Cardiac muscle cell (in vitro differentiated cells and primary cell): Measurements from ENCODE around the gene ZSCAN20. TPM values are rescaled to one million over a fixed set of nuclear protein-coding genes. Genes with fewer than 3 reads are reported as not detected.

Experiments used
- DNase-seq, 2 donors: peaks; one replicate each; pipeline versions ENCODE4 v3.0.0 to v3.0.0-alpha.2; 2010 to 2017; ENCODE audit warnings: low read depth in 1 of 2, low spot score in 1 of 2
- H3K27ac ChIP-seq: fragments of 200-600 bp; sonication (generic); 2 replicates; pipeline ENCODE4 v1.5.1; 2016
- H3K27me3 ChIP-seq: fragments of 200-600 bp; sonication (generic); 2 replicates; pipeline ENCODE4 v1.6.0; 2016; ENCODE audit warnings: control low read depth
- H3K36me3 ChIP-seq: fragments of 200-600 bp; sonication (generic); 2 replicates; pipeline ENCODE4 v1.5.1; 2016; ENCODE audit warnings: control low read depth
- H3K4me1 ChIP-seq: fragments of 200-600 bp; sonication (generic); 2 replicates; pipeline ENCODE4 v1.8.1; 2017; ENCODE audit warnings: low read depth, mild to moderate bottlenecking, mixed run types
- H3K4me3 ChIP-seq: fragments of 200-600 bp; sonication (generic); 2 replicates; pipeline ENCODE4 v1.5.1; 2016; ENCODE audit warnings: mild to moderate bottlenecking
- H3K9me3 ChIP-seq: fragments of 200-600 bp; sonication (generic); 2 replicates; pipeline ENCODE4 v1.5.1; 2017; ENCODE audit warnings: low read depth, mild to moderate bottlenecking, control low read depth
- polyA plus RNA-seq: library from polyadenylated mRNA; unstranded; fragments of >200 nt; fragmentation: Nextera tagmentation; extraction: Ambion mirVana; gene quantifications from 2 replicates; pipeline ENCODE4 v1.2.1, GENCODE V29; 2016
- total RNA-seq: library from RNA; depleted of rRNA; stranded (reverse); fragments of >200 nt; gene quantifications from 2 replicates; pipeline ENCODE4 v1.2.3, GENCODE V29; 2016
- TF ChIP-seq, protein P1 (sequence below): IDR thresholded peaks from 2 replicates; pipeline ENCODE4 v1.5.1; 2012; ENCODE audit warnings: low read depth, mild to moderate bottlenecking, low read length

The ZSCAN20 gene
- total and polyA plus RNA-seq, 2 experiments from 2014 or later = 1.4 to 7.2 TPM

DNA sequence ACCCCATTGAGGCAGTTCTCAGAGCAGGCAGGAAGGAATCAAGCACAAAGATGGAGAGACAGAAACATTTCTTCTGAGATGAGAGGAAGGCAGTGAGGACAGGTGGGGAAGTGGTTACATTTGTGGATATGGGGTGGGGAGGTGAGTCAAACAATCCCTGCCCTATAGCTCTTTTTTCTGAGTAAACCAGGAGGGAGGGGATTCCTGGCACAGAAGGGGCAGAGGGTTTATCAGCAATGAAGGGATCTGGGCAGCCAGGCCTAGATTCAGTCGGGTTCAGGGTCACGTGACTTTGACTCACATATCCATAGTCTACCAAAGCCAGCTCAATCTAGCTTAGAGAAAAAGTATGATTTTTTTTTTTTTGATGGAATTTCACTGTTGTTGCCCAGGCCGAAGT, 25.9 kb upstream of the ZSCAN20 start:
- Histone ChIP-seq H3K4me1 (no peaks in the 10 kb centered on the region), H3K27me3 (no peaks in the 10 kb centered on the region), H3K4me3 (no peak overlapping the region), H3K27ac (no peak overlapping the region), H3K9me3 (no peaks in the 10 kb centered on the region), H3K36me3 (no peaks in the 10 kb centered on the region)
- DNase-seq = no peak
- TF ChIP-seq, protein P1, sequence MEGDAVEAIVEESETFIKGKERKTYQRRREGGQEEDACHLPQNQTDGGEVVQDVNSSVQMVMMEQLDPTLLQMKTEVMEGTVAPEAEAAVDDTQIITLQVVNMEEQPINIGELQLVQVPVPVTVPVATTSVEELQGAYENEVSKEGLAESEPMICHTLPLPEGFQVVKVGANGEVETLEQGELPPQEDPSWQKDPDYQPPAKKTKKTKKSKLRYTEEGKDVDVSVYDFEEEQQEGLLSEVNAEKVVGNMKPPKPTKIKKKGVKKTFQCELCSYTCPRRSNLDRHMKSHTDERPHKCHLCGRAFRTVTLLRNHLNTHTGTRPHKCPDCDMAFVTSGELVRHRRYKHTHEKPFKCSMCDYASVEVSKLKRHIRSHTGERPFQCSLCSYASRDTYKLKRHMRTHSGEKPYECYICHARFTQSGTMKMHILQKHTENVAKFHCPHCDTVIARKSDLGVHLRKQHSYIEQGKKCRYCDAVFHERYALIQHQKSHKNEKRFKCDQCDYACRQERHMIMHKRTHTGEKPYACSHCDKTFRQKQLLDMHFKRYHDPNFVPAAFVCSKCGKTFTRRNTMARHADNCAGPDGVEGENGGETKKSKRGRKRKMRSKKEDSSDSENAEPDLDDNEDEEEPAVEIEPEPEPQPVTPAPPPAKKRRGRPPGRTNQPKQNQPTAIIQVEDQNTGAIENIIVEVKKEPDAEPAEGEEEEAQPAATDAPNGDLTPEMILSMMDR = no peak

DNA sequence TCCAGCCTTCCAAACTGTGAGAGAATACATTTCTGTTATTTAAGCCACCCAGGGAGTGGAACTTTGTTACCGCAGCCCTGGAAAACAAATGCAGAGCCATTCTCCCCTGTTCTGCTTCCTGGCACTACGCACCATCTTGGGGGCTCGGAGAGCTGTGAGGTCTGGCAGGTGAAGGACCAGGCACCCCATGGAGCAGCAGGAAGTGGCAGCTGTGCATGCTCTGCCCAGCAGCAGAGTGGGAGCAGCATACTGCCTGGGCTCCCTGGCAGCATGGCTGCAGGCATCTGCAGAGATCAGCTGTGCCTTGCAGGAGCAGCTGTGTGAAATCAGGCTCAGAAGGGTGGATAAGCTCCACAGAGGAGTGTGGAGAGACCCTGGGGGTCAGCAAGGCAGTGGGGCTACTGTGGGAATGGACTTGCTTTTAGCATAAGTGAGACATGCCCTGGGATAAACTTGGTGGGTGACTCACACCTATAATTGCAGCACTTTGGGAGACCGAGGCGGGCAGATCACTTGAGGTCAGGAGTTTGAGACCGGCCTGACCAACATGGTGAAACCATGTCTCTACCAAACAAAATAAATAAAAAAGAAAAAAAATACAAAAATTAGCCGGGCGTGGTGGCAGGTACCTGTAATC, 17.7 kb upstream of the ZSCAN20 start:
- Histone ChIP-seq H3K4me1 (no peaks in the 10 kb centered on the region), H3K9me3 (no peaks in the 10 kb centered on the region), H3K27ac (no peak overlapping the region), H3K36me3 (no peaks in the 10 kb centered on the region), H3K27me3 (no peaks in the 10 kb centered on the region), H3K4me3 (no peak overlapping the region)
- no peak for DNase-seq
- TF ChIP-seq, protein P1 = no peak

DNA sequence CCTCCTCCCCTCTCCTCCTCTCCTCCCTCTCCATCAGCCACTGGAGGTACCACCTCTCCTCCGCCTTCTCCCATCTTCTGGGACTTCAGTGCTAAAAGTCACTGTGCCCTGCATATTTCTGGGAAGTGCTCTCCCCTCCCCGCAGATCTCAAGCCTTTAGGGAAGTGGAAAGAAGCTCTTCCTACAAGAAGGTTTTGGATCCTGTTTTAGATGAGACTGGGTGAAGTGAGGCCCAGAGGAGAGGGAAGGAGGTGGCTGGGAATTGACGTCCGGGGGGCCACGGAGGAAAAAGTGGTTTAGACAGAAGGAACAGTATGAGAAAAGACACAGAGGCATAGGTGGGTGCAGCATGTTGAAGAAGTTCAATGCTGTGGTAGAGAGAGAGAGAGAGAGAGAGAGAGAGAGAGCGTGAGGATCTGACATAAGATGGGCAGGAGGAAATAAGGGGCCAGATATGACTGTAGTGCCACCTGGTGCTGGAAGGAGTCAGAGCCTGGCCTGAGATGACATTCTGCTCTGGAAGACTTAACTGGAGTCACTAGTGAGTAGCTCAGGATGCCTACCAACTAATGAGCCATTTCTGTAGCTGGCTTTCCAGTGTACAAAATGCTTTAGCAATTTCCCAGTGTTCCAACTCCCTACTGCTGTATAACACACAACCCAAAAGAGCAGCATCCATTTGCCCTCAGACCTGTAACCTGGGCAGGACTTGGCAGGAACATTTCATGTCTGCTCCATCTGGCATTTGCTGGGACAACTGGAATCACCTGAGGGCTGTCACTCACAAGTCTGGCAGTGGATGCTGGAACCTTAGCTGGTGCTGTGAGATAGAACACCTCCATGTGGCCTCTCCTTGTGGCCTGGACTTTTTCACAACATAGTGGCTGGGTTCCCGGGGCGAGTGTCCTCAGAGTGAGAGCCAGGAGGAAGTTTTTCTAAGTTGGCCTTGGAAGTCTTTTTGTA, 16.6 kb upstream of the ZSCAN20 start:
- no peaks in the 10 kb centered on the region for H3K27me3 ChIP-seq
- TF ChIP-seq, protein P1 = peak; percentile 72
- H3K4me1 ChIP-seq = peaks cover 1% of the 10 kb centered on the region
- H3K36me3 ChIP-seq = no peaks in the 10 kb centered on the region
- H3K4me3 ChIP-seq = no peak overlapping the region
- no peaks in the 10 kb centered on the region for H3K9me3 ChIP-seq
- DNase-seq = peak; percentile 72 to 84
- H3K27ac ChIP-seq = no peak overlapping the region

DNA sequence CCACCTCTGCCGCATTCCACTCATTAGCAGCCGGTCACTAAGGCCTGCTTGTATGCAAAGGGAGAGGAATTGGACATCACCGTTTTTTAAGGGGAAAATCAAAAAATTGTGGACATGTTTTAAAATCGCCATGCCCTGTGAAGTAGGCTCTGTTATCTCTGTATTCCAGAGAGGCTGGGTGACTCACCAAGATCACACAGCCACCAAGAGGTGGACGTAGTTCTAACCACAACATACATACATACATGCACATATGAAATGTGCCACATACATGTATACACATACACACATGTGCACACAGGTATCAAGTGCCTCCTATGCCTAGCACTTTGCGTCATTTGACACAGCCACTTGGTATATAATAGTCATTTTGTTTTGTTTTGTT, 16.0 kb upstream of the ZSCAN20 start:
- Histone ChIP-seq H3K4me1 (peaks cover 7% of the 10 kb centered on the region), H3K9me3 (no peaks in the 10 kb centered on the region), H3K27ac (no peak overlapping the region), H3K36me3 (no peaks in the 10 kb centered on the region), H3K4me3 (no peak overlapping the region), H3K27me3 (no peaks in the 10 kb centered on the region)
- TF ChIP-seq, protein P1 = no peak
- DNase-seq = no peak

DNA sequence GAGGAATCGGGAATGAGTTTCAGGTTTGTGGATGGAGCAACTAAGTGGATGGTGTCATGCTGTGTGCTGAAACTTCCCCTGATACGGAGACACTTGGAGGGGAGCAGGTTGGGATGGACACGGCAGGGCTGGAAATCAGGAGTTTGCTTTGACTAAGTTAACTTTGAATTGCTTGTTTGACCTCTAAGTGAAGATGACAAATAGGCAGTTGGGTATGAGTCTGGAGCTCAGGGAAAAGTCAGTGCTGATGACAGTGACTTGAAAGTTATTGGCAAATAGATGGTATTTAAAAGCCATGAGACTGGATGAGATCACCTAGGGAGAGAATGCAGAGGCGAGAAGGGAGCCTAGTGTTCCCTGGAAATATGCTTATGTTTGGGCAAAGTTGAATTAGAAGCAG, 12.8 kb upstream of the ZSCAN20 start:
- Histone ChIP-seq H3K4me1 (peaks cover 7% of the 10 kb centered on the region), H3K27me3 (no peaks in the 10 kb centered on the region), H3K36me3 (no peaks in the 10 kb centered on the region), H3K9me3 (no peaks in the 10 kb centered on the region), H3K4me3 (no peak overlapping the region), H3K27ac (no peak overlapping the region)
- no peak for DNase-seq
- TF ChIP-seq, protein P1 = no peak
